ENCODE measurements around the gene ABCA4. TPM values are rescaled to one million over a fixed set of nuclear protein-coding genes. Genes with fewer than 3 reads are reported as not detected.
A peak's percentile ranks its signal among the peaks of the same experiment; 100 is the strongest.

ABCA4 gene
- total RNA-seq, 2 experiments from 2014 or later: 0.10 to 0.14 TPM

- H3K4me1 Mint-ChIP-seq (ENCODE audit: low read depth): peaks cover 15% of the 10 kb centered on the region
- DNase-seq: peak; percentile 68
- H3K27me3 Mint-ChIP-seq (ENCODE audit: low read depth): peaks cover 28% of the 10 kb centered on the region
- CTCF ChIA-PET: interaction anchor here (0.7 to 9.9 kb wide), 7 partner anchors 8 to 793 kb away, joined by 4 to 64 read pairs (median 19); no protein-coding TSS in a partner anchor
- no peaks in the 10 kb centered on the region for H3K36me3 Mint-ChIP-seq (ENCODE audit: low read depth)
- intact Hi-C loops (cut with micrococcal nuclease): loop anchor here (1.0 to 5.0 kb wide), 8 partner anchors 11 to 1195 kb away; partner anchors contain the start of genes GCLM and RWDD3
- H3K9me3 Mint-ChIP-seq: no peaks in the 10 kb centered on the region
- H3K27ac Mint-ChIP-seq: peak overlapping the region; percentile 83
- H3K4me3 Mint-ChIP-seq: no peak overlapping the region
Observed at GRCh38 chr1:94037392-94038229, 83.3 kb downstream of the ABCA4 start.

DNA sequence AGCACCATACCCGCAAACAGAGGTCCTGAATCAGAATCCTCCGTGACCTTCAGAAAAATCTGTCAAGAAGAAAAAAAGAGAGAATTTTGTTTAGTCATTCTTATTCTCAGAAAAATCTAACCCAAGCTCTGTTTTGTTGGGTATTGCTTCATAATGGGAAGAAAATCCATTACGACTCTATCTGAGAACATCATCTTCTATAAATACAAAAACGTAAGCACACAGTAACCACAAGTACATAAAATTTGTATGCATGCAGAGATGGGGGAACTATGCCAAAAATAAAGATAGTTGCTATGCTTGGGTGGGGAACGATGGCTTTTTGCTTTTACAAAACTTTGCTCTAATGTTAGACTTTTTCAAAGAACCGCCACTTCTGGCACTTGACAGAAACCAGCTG, 84.2 kb downstream of the ABCA4 start:
- Mint-ChIP-seq H3K27me3 (ENCODE audit: low read depth) (peaks cover 28% of the 10 kb centered on the region), H3K36me3 (ENCODE audit: low read depth) (no peaks in the 10 kb centered on the region), H3K4me3 (no peak overlapping the region), H3K9me3 (no peaks in the 10 kb centered on the region), H3K27ac (peak overlapping the region; percentile 83), H3K4me1 (ENCODE audit: low read depth) (peaks cover 15% of the 10 kb centered on the region)
- intact Hi-C loops (cut with micrococcal nuclease): loop anchor here (1.0 to 5.0 kb wide), 8 partner anchors 10 to 1196 kb away; partner anchors contain the start of genes GCLM and RWDD3
- CTCF ChIA-PET: interaction anchor here (0.8 to 9.9 kb wide), 4 partner anchors 9 to 794 kb away, joined by 4 to 64 read pairs (median 43); no protein-coding TSS in a partner anchor
- DNase-seq: no peak

DNA sequence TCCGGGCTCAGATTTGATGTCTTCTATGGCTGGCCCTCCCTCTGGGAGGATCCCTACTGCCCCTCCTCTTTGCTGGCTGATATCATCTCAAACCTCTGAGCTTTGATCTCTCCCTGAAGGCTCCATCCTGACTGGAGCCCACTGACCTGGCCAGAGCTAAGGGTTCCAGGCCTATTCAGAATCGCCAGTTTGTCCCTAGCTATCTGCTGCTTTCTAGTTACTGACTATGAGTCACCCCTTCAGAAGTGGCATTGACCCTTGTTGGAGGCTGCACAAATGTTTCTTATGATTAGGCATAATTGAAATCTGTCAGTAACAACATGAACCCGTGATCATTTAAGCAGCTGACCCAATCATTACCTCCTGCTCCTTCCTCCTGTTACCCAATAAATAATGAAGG, 87.1 kb downstream of the ABCA4 start:
- H3K36me3 Mint-ChIP-seq (ENCODE audit: low read depth): no peaks in the 10 kb centered on the region
- DNase-seq: no peak
- no peaks in the 10 kb centered on the region for H3K9me3 Mint-ChIP-seq
- H3K27me3 Mint-ChIP-seq (ENCODE audit: low read depth): peaks cover 20% of the 10 kb centered on the region
- no peak overlapping the region for H3K4me3 Mint-ChIP-seq
- H3K27ac Mint-ChIP-seq: no peak overlapping the region
- CTCF ChIA-PET: interaction anchor here (0.7 to 9.9 kb wide), 6 partner anchors 8 to 431 kb away, joined by 3 to 64 read pairs (median 6); no protein-coding TSS in a partner anchor
- intact Hi-C loops (cut with micrococcal nuclease): loop anchor here (1.0 kb wide), 1 partner anchor 350 kb away; no protein-coding TSS in a partner anchor
- H3K4me1 Mint-ChIP-seq (ENCODE audit: low read depth): peaks cover 15% of the 10 kb centered on the region

DNA sequence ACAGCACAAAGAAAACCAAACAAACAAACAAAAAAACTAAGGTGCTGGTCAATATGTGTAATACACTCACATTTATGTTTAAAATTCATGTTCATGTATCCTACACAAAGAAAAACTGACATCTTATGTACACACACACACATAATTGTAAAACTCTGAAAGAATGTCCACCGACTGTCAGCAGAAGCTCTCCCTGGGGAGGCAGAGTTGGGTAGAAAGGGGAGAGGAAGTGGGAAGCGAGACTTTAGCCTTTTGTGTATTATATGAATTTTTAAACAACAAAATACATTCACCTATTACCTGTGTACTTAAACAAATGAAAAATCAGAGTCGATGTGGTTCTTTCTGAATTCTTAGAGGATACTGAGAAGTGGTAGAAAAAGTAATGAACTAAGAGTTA, 88.3 kb downstream of the ABCA4 start:
- Mint-ChIP-seq H3K4me3 (no peak overlapping the region), H3K9me3 (no peaks in the 10 kb centered on the region), H3K36me3 (ENCODE audit: low read depth) (no peaks in the 10 kb centered on the region), H3K27me3 (ENCODE audit: low read depth) (peaks cover 15% of the 10 kb centered on the region), H3K4me1 (ENCODE audit: low read depth) (peaks cover 13% of the 10 kb centered on the region), H3K27ac (no peak overlapping the region)
- CTCF ChIA-PET: no interaction called here
- no peak for DNase-seq
- intact Hi-C loops (cut with micrococcal nuclease): loop anchor here (1.0 kb wide), 1 partner anchor 352 kb away; no protein-coding TSS in a partner anchor

GRCh38 chr1:94031591-94031990, 89.4 kb downstream of the ABCA4 start:
- DNase-seq: no peak
- H3K9me3 Mint-ChIP-seq: no peaks in the 10 kb centered on the region
- intact Hi-C loops (cut with micrococcal nuclease): no loop called here
- CTCF ChIA-PET: interaction anchor here (1.8 to 2.1 kb wide), 2 partner anchors 8 to 304 kb away, joined by 6 to 9 read pairs; no protein-coding TSS in a partner anchor
- no peaks in the 10 kb centered on the region for H3K36me3 Mint-ChIP-seq (ENCODE audit: low read depth)
- H3K27me3 Mint-ChIP-seq (ENCODE audit: low read depth): peaks cover 7% of the 10 kb centered on the region
- H3K4me3 Mint-ChIP-seq: no peak overlapping the region
- peaks cover 3% of the 10 kb centered on the region for H3K4me1 Mint-ChIP-seq (ENCODE audit: low read depth)
- no peak overlapping the region for H3K27ac Mint-ChIP-seq

DNA sequence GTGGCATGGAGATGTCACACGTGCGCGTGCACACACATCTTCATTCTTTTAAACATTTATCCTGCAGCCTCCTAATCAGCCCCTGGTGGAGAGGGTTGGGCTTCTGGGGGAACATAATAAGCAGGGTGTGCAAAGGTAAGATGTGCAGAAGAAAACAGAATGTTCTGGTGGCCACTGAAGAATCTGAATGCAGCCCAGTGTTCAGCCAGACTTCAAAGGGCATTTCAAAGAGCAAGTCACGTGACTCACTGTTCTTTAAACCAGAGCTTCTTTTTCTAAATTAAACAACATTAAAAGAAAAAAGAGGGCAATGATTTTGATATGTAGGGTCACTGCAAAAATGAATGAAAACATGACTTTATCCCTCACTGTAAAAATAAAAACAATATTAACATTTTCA, 89.8 kb downstream of the ABCA4 start:
- intact Hi-C loops (cut with micrococcal nuclease): no loop called here
- Mint-ChIP-seq H3K4me3 (no peak overlapping the region), H3K4me1 (ENCODE audit: low read depth) (peaks cover 5% of the 10 kb centered on the region), H3K36me3 (ENCODE audit: low read depth) (no peaks in the 10 kb centered on the region), H3K27me3 (ENCODE audit: low read depth) (peaks cover 7% of the 10 kb centered on the region), H3K9me3 (no peaks in the 10 kb centered on the region), H3K27ac (no peak overlapping the region)
- no peak for DNase-seq
- CTCF ChIA-PET: interaction anchor here (1.8 to 2.1 kb wide), 2 partner anchors 9 to 304 kb away, joined by 6 to 9 read pairs; no protein-coding TSS in a partner anchor

DNA sequence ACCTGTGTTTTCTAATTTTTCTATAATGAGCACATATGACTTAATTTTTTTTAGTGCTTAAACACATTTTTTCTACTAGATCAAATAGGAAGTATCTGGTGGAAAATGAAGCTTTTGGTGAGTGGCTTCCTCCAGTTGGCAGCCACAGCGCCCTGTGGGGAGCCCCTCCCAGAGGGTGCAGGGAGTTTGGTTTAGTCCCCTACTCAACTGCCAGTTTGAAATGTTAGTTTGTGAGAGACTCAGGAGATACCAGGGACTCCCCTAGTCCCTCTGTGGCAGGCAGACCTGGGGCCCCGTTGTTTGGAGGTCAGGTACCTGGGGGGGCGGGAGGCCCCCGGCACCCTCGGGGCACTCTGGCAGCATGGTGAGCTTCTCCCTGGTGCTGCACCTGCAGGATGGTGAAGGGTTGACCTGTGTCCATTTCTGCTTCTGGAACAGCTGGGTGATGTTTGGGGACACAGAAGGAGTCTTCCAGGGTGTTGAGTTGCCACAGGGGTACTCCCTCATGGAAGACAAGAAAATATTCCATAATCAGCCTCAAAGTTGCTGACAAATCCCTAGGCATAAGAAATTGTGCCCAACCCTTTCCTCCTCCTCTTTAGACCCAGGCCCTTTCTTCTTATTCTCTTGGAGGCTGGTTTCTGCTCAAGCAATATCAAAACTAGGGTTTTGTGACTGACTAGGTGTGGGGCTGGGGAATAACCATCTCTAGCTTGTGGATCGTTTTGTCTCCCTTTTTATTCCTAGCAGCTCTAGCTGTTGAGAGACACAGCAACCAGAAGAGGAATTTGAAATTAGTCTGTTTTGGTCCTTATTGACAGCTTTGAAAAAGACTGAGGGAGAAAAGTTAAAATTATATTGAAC, 91.6 kb downstream of the ABCA4 start:
- no peak overlapping the region for H3K27ac Mint-ChIP-seq
- no peak overlapping the region for H3K4me3 Mint-ChIP-seq
- intact Hi-C loops (cut with micrococcal nuclease): no loop called here

DNA sequence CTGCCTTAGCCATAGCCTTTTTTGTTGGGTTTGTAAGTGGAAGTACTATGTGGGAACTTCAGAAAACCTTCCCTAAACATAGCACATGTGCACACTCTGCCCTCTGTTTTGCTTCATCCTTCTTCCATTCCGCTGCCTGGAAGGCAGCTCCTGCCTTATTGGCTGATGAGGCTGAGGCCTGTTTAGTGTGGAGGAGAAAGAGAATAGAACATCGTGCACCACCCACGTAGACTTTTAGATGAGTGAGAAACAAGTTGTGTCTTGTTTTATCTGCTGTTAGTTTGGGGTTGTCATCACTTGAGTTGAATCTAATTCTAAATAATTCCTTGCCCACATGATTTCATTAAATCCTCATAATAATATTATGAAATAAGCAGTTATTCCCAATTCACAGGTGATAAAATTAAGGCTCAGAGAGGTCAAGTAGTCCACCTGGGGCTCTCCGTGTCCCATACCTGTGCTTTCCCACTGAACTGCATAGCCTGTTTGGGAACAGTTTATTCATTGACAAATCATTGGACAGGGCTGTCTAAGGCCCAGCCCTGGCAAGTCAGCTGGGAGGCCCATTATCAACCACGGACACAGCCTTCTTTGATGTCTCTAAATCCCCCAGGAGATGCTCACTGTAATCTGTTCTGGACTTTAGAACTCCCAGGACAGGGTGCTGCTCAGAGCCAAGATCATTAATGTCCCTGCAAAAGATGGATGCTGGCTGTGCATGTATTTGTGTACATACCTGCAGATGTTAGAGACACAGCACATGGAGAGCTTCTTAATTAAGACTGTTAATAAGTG, 93.0 kb downstream of the ABCA4 start:
- H3K27ac Mint-ChIP-seq: no peak overlapping the region
- H3K4me3 Mint-ChIP-seq: no peak overlapping the region
- intact Hi-C loops (cut with micrococcal nuclease): loop anchor here (2.0 kb wide), 1 partner anchor 357 kb away; no protein-coding TSS in a partner anchor
- H3K4me1 Mint-ChIP-seq (ENCODE audit: low read depth): peaks cover 3% of the 10 kb centered on the region
- no peak for DNase-seq
- H3K36me3 Mint-ChIP-seq (ENCODE audit: low read depth): no peaks in the 10 kb centered on the region
- no peaks in the 10 kb centered on the region for H3K27me3 Mint-ChIP-seq (ENCODE audit: low read depth)
- H3K9me3 Mint-ChIP-seq: no peaks in the 10 kb centered on the region
- CTCF ChIA-PET: interaction anchor here (0.9 to 5.1 kb wide), 3 partner anchors 11 to 307 kb away, joined by 3 to 64 read pairs (median 3); no protein-coding TSS in a partner anchor

More for the DNA sequence above, 91.6 kb downstream of the ABCA4 start:
- CTCF ChIA-PET: interaction anchor here (1.8 kb wide), 1 partner anchor 16 kb away, joined by 4 read pairs; no protein-coding TSS in a partner anchor
- H3K9me3 Mint-ChIP-seq: no peaks in the 10 kb centered on the region
- peaks cover 3% of the 10 kb centered on the region for H3K4me1 Mint-ChIP-seq (ENCODE audit: low read depth)
- H3K36me3 Mint-ChIP-seq (ENCODE audit: low read depth): no peaks in the 10 kb centered on the region
- H3K27me3 Mint-ChIP-seq (ENCODE audit: low read depth): peaks cover 2% of the 10 kb centered on the region
- no peak for DNase-seq

GRCh38 chr1:94026619-94027380, 94.1 kb downstream of the ABCA4 start:
- CTCF ChIA-PET: interaction anchor here (1.0 to 5.1 kb wide), 7 partner anchors 9 to 308 kb away, joined by 3 to 64 read pairs (median 3); partner anchors contain the start of gene ARHGAP29
- Mint-ChIP-seq H3K36me3 (ENCODE audit: low read depth) (no peaks in the 10 kb centered on the region), H3K4me3 (no peak overlapping the region), H3K4me1 (ENCODE audit: low read depth) (peaks cover 3% of the 10 kb centered on the region), H3K27me3 (ENCODE audit: low read depth) (no peaks in the 10 kb centered on the region), H3K27ac (no peak overlapping the region), H3K9me3 (no peaks in the 10 kb centered on the region)
- no peak for DNase-seq
- intact Hi-C loops (cut with micrococcal nuclease): loop anchor here (1.0 to 2.0 kb wide), 3 partner anchors 11 to 358 kb away; no protein-coding TSS in a partner anchor

DNA sequence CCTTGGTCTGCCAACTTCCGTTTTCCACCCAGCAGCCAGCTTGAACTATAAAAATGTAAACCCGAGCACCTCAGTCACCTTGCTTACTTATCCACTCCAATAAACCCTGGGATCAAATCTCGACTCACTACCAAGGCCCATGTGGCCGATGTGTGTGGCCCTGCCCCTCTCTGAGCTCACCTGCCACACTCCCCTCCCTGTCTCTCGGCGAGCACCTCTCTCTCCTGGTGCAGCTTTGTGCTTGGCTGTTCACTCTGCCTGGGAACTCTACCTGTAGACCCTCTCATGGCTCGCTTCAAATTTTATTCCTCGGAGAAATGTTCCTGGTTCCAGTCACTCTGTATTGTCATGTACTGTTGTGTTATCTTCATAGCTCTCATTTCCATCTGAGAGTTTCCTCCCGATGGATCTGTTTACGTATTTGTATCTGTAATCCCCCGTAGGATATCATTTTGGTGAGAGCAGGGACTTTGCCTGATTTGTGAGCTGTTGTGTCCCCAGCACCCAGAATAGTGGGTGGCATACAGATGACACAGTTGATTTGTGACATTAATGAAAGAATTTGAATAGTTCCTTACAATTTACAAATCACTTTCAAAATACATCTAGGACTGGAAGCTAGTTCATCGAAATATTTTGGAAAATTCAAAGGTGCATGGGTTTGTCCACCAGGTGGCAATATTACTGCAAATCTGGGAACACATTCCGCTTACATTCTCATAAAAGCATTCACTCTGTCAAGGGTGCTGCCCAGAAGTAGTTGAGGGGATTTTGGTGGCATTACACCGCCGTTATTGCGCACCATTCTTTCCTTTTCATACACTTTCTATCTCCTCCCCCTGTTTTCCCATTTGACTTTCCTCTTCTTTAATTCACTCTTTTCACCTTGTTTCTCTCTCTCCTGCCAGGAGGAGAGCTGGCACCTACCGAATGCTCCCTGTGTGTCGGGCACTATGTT, 95.3 kb downstream of the ABCA4 start:
- intact Hi-C loops (cut with micrococcal nuclease): loop anchor here (1.0 to 2.0 kb wide), 3 partner anchors 12 to 359 kb away; no protein-coding TSS in a partner anchor
- peaks cover 3% of the 10 kb centered on the region for H3K4me1 Mint-ChIP-seq (ENCODE audit: low read depth)
- CTCF ChIA-PET: interaction anchor here (0.7 to 5.1 kb wide), 11 partner anchors 8 to 780 kb away, joined by 3 to 64 read pairs (median 3); partner anchors contain the start of gene ARHGAP29

More for the DNA sequence above, 95.3 kb downstream of the ABCA4 start:
- Mint-ChIP-seq H3K9me3 (no peaks in the 10 kb centered on the region), H3K27me3 (ENCODE audit: low read depth) (no peaks in the 10 kb centered on the region), H3K27ac (no peak overlapping the region), H3K36me3 (ENCODE audit: low read depth) (no peaks in the 10 kb centered on the region), H3K4me3 (no peak overlapping the region)
- DNase-seq: peak; percentile 51
